Measurements from ENCODE around the gene C5orf15.
"Not testable (repeated sequence)": the region's sequence is repeated elsewhere in the genome, so short reads cannot be mapped to it uniquely, and the experiment has no call there.

C5orf15 gene

GRCh38 chr5:133994297-133994989, 26.0 kb upstream of the C5orf15 start:
- no peak for DNase-seq (ENCODE audit: low read depth in 2 of 2)

GRCh38 chr5:133993185-133993936, 24.9 kb upstream of the C5orf15 start:
- DNase-seq (ENCODE audit: low read depth in 2 of 2), result no peak

- no peak for DNase-seq (ENCODE audit: low read depth in 2 of 2)
These were observed 24.2 kb upstream of the C5orf15 start for GRCh38 chr5:133992429-133993155.

GRCh38 chr5:133991171-133991910, 22.9 kb upstream of the C5orf15 start:
- no peak for DNase-seq (ENCODE audit: low read depth in 2 of 2)

- DNase-seq (ENCODE audit: low read depth in 2 of 2), result no peak
These were observed 22.0 kb upstream of the C5orf15 start for GRCh38 chr5:133990396-133990795.

- DNase-seq (ENCODE audit: low read depth in 2 of 2), result no peak
These were observed 17.2 kb upstream of the C5orf15 start for GRCh38 chr5:133985540-133986180.

- no peak for DNase-seq (ENCODE audit: low read depth in 2 of 2)
These were observed 15.2 kb upstream of the C5orf15 start for GRCh38 chr5:133983674-133984073.

GRCh38 chr5:133981714-133982113, 13.3 kb upstream of the C5orf15 start:
- DNase-seq (ENCODE audit: low read depth in 2 of 2), result no peak

- no peak for DNase-seq (ENCODE audit: low read depth in 2 of 2)
These were observed 12.2 kb upstream of the C5orf15 start for GRCh38 chr5:133980652-133981051.

GRCh38 chr5:133978943-133979342, 10.5 kb upstream of the C5orf15 start:
- DNase-seq (ENCODE audit: low read depth in 2 of 2), result no peak

- DNase-seq (ENCODE audit: low read depth in 2 of 2), result no peak
These were observed 9.4 kb upstream of the C5orf15 start for GRCh38 chr5:133977858-133978257.

- DNase-seq (ENCODE audit: low read depth in 2 of 2), result no peak
These were observed 8.8 kb upstream of the C5orf15 start for GRCh38 chr5:133977161-133977787.

- DNase-seq (ENCODE audit: low read depth in 2 of 2), result not testable (repeated sequence)
These were observed 7.1 kb upstream of the C5orf15 start for GRCh38 chr5:133975546-133975945.

GRCh38 chr5:133974142-133974541, 5.7 kb upstream of the C5orf15 start:
- DNase-seq (ENCODE audit: low read depth in 2 of 2), result no peak

GRCh38 chr5:133970325-133970909, 2.0 kb upstream of the C5orf15 start:
- DNase-seq (ENCODE audit: low read depth in 2 of 2), result no peak

- DNase-seq (ENCODE audit: low read depth in 2 of 2), result no peak
These were observed 1.4 kb upstream of the C5orf15 start for GRCh38 chr5:133969654-133970324.

- DNase-seq (ENCODE audit: low read depth in 2 of 2), result no peak
These were observed 674 bp downstream of the C5orf15 start for GRCh38 chr5:133967698-133968203.

GRCh38 chr5:133967124-133967523, 1.3 kb downstream of the C5orf15 start:
- DNase-seq (ENCODE audit: low read depth in 2 of 2), result no peak

- no peak for DNase-seq (ENCODE audit: low read depth in 2 of 2)
These were observed 2.3 kb downstream of the C5orf15 start for GRCh38 chr5:133966090-133966489.

Measured in stimulated activated CD4-positive, alpha-beta T cell treated with anti-CD3 and anti-CD28 coated beads, Interleukin-12 subunit alpha, Interleukin-12 subunit beta, amount 100 ng/mL, for 24 hours (primary cell).